ENCODE results near the gene DDX17.
"Not testable (repeated sequence)": the region's sequence is repeated elsewhere in the genome, so short reads cannot be mapped to it uniquely, and the experiment has no call there.

The DDX17 gene

GRCh38 chr22:38491707-38492348, 14.3 kb downstream of the DDX17 start:
- no peak for DNase-seq (ENCODE audit: low read depth in 2 of 2)

- no peak for DNase-seq (ENCODE audit: low read depth in 2 of 2)
These were observed 15.2 kb downstream of the DDX17 start for GRCh38 chr22:38490915-38491314.

- no peak for DNase-seq (ENCODE audit: low read depth in 2 of 2)
These were observed 15.6 kb downstream of the DDX17 start for GRCh38 chr22:38490475-38490874.

- no peak for DNase-seq (ENCODE audit: low read depth in 2 of 2)
These were observed 16.5 kb downstream of the DDX17 start for GRCh38 chr22:38489561-38490145.

GRCh38 chr22:38489142-38489541, 17.0 kb downstream of the DDX17 start:
- no peak for DNase-seq (ENCODE audit: low read depth in 2 of 2)

- DNase-seq (ENCODE audit: low read depth in 2 of 2): no peak
These were observed 18.2 kb downstream of the DDX17 start for GRCh38 chr22:38487946-38488345.

GRCh38 chr22:38485783-38486182, 20.3 kb downstream of the DDX17 start:
- DNase-seq (ENCODE audit: low read depth in 2 of 2): no peak

- no peak for DNase-seq (ENCODE audit: low read depth in 2 of 2)
These were observed 21.9 kb downstream of the DDX17 start for GRCh38 chr22:38484244-38484643.

- DNase-seq (ENCODE audit: low read depth in 2 of 2): no peak
These were observed 23.3 kb downstream of the DDX17 start for GRCh38 chr22:38482662-38483308.

GRCh38 chr22:38481871-38482332, 24.2 kb downstream of the DDX17 start:
- DNase-seq (ENCODE audit: low read depth in 2 of 2): no peak

GRCh38 chr22:38481162-38481870, 24.8 kb downstream of the DDX17 start:
- DNase-seq (ENCODE audit: low read depth in 2 of 2): no peak

- DNase-seq (ENCODE audit: low read depth in 2 of 2): no peak
These were observed 26.8 kb downstream of the DDX17 start for GRCh38 chr22:38479096-38479837.

- DNase-seq (ENCODE audit: low read depth in 2 of 2): no peak
These were observed 28.5 kb downstream of the DDX17 start for GRCh38 chr22:38477585-38477984.

GRCh38 chr22:38474003-38474607, 32.0 kb downstream of the DDX17 start:
- no peak for DNase-seq (ENCODE audit: low read depth in 2 of 2)

GRCh38 chr22:38471237-38471636, 34.9 kb downstream of the DDX17 start:
- DNase-seq (ENCODE audit: low read depth in 2 of 2): no peak

- DNase-seq (ENCODE audit: low read depth in 2 of 2): not testable (repeated sequence)
These were observed 35.9 kb downstream of the DDX17 start for GRCh38 chr22:38470179-38470578.

GRCh38 chr22:38469306-38469781, 36.8 kb downstream of the DDX17 start:
- no peak for DNase-seq (ENCODE audit: low read depth in 2 of 2)

GRCh38 chr22:38468443-38469305, 37.4 kb downstream of the DDX17 start:
- no peak for DNase-seq (ENCODE audit: low read depth in 2 of 2)

GRCh38 chr22:38467904-38468442, 38.1 kb downstream of the DDX17 start, which contains the start of gene KDELR3:
KDELR3 (plus strand) TSS chr22:38468096; CDS start chr22:38468234, 138 bp downstream.
- peak; percentile 36 to 57 for DNase-seq (ENCODE audit: low read depth in 2 of 2)

- no peak for DNase-seq (ENCODE audit: low read depth in 2 of 2)
These were observed 38.6 kb downstream of the DDX17 start for GRCh38 chr22:38467438-38467903.
